Astrocyte of the spinal cord (primary cell): ENCODE results near the gene PPP1R11.

Experiments used
- DNase-seq: peaks from one replicate; pipeline ENCODE4 v3.0.0; 2011; ENCODE audit warnings: low read depth, low spot score
- H3K4me3 ChIP-seq: 2 replicates; pipeline ENCODE4 v1.5.1; 2011; ENCODE audit warnings: low read depth, mild to moderate bottlenecking, low read length, moderate library complexity
- in situ Hi-C: cut with HindIII; loops from 2 replicates; pipeline ENCODE4 v1.10.0; 2017; ENCODE audit warnings: low sequenced_read_pairs
- TF ChIP-seq, protein P1 (sequence below): IDR thresholded peaks from 2 replicates; pipeline ENCODE4 v1.5.1; 2012; ENCODE audit warnings: low read depth, mild to moderate bottlenecking, low read length, inconsistent platforms

PPP1R11 gene

DNA sequence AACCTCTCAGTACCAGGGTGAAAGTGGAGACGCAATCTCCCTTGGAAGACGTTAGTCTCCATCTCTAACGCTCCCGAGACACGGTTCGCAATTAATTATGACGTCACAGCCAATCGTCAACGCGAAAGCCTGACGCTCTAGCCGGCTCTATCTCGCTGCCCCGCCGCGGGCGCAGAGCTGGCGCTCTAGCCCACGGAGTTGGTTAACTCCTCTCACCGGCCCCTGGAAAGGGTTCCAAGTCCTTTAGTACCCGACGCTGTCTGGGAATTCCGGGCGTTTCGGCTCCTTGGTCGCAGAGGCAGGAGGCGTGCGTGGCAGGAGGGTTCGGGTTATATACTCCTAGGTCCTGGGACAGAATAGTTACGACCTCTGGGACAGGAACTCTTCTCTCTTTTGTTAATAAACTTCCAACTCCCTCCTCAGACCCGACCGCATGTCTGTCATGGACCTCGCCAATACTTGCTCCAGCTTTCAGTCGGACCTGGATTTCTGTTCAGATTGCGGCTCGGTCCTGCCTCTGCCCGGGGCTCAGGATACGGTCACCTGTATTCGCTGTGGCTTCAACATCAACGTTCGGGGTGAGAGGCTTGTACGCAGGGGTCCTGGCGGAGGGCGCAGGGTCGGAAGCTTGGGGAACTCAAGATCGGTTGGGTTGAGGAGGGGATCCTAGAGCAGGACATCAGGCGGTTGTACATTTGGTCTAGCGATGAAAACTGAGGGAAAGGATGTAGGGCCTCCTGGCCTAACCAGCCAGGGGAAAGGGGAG lies 5.7 kb upstream of the PPP1R11 start, which contains the start of gene POLR1H:
TSS of gene POLR1H (plus strand) at position 174 of the 766 bp plus-strand sequence. CDS start at position 434, 260 bp downstream.
- peak; percentile 96 for DNase-seq
- H3K4me3 ChIP-seq, result peak within 1 kb of the TSS; percentile 95
- TF ChIP-seq, protein P1, sequence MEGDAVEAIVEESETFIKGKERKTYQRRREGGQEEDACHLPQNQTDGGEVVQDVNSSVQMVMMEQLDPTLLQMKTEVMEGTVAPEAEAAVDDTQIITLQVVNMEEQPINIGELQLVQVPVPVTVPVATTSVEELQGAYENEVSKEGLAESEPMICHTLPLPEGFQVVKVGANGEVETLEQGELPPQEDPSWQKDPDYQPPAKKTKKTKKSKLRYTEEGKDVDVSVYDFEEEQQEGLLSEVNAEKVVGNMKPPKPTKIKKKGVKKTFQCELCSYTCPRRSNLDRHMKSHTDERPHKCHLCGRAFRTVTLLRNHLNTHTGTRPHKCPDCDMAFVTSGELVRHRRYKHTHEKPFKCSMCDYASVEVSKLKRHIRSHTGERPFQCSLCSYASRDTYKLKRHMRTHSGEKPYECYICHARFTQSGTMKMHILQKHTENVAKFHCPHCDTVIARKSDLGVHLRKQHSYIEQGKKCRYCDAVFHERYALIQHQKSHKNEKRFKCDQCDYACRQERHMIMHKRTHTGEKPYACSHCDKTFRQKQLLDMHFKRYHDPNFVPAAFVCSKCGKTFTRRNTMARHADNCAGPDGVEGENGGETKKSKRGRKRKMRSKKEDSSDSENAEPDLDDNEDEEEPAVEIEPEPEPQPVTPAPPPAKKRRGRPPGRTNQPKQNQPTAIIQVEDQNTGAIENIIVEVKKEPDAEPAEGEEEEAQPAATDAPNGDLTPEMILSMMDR, result no peak
- in situ Hi-C loops, result no loop called here

- in situ Hi-C loops, result no loop called here
- DNase-seq, result peak; percentile 29
- H3K4me3 ChIP-seq, result peak overlapping the region; percentile 95
- TF ChIP-seq, protein P1, result no peak
Observed at GRCh38 chr6:30061858-30062458, 5.0 kb upstream of the PPP1R11 start.

GRCh38 chr6:30062471-30063178 lies 4.4 kb upstream of the PPP1R11 start:
- DNase-seq, result no peak
- no peak overlapping the region for H3K4me3 ChIP-seq
- TF ChIP-seq, protein P1, result no peak
- in situ Hi-C loops, result no loop called here

GRCh38 chr6:30063315-30063714 lies 3.7 kb upstream of the PPP1R11 start:
- in situ Hi-C loops, result no loop called here
- TF ChIP-seq, protein P1, result no peak
- no peak overlapping the region for H3K4me3 ChIP-seq
- no peak for DNase-seq

DNA sequence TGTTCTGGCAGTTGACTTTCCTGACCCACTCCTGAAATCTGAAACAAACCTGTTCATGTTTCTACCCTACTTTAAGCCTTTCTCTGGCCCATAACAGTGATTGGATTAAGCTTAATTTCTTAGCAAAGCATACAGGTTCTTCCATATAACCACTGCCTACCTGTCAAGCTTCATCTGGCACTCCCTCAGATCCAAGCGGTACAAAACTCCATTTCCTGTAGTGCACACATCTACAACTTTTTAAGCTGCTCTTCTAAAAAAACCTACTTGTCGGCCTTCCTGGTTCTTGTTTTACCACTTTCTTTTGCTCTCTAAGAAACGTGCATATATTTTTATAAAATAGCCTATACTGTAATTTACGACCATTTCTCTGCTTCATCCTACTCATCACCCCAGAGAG lies 916 bp upstream of the PPP1R11 start:
- DNase-seq, result no peak

More for the DNA sequence above, 916 bp upstream of the PPP1R11 start:
- TF ChIP-seq, protein P1, result no peak
- peak overlapping the region; percentile 61 for H3K4me3 ChIP-seq
- in situ Hi-C loops, result no loop called here
